HG03159 (cell line): Measurements from ENCODE around the gene CELF2.

Experiments
- ATAC-seq: cut with Tn5 transposase; IDR thresholded peaks from one replicate; pipeline ENCODE4 v1.9.1; 2021; ENCODE audit warnings: mild to moderate bottlenecking, moderate library complexity; ENCODE audit not compliant: unreplicated experiment

The CELF2 gene

GRCh38 chr10:11317936-11318670 lies 300.4 kb downstream of the CELF2 start:
- ATAC-seq: no peak

DNA sequence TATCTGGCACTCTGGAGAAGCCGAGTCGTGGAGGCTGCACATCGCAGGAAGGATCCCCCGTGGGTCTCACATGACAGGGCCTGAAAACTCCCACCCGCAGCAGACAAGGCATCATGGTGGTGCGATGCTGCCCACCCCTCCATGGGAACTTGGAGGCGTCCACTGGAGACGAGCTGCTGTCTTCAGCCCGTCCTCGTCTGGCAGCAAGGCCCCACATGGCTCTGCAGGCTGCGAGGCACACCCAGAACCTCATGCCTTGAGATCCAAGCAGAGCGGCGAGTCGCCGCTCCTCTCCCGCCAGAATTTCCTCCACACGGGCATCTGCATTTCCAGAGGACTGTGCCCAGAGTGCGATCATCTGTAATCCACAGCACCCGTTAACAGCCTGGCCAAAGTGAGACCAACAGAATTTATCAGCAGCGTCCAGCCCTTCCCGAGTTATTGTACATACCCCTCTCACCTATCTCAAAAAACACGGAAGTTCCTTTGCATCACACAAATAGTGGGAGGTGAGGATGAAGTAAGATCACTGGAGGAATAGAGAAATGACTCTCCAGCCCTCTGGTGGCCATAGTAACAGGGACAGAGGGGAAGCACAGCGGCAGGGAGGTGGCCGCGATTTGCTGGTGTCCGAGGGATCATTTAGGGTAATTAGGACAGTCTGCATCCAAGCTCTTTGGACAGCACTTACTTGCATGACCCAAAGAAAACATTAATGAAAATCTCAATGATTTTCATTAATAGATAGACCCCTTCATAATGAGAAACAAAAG lies 301.3 kb downstream of the CELF2 start:
- no peak for ATAC-seq

GRCh38 chr10:11319990-11320602 lies 302.4 kb downstream of the CELF2 start:
- no peak for ATAC-seq

GRCh38 chr10:11320809-11321520 lies 303.3 kb downstream of the CELF2 start:
- no peak for ATAC-seq

DNA sequence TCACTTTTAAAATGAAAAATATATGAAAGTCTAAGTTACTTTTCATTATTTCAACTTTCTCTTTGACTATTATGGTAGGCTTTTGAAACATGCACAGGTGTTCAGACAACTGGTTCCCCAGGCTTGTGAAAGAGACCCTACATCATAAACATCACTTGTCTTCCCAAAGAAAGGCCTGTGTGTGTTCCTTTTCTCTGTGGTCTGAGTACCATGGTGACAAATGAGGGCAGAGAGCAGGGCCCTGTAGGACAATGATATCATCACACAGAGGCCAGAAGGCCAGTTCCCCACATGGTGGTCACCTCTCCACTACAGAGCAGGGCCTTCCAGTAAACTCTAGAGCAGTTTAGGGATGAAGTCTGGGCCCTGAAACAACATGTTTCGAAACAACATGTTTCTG lies 305.0 kb downstream of the CELF2 start:
- ATAC-seq: no peak

DNA sequence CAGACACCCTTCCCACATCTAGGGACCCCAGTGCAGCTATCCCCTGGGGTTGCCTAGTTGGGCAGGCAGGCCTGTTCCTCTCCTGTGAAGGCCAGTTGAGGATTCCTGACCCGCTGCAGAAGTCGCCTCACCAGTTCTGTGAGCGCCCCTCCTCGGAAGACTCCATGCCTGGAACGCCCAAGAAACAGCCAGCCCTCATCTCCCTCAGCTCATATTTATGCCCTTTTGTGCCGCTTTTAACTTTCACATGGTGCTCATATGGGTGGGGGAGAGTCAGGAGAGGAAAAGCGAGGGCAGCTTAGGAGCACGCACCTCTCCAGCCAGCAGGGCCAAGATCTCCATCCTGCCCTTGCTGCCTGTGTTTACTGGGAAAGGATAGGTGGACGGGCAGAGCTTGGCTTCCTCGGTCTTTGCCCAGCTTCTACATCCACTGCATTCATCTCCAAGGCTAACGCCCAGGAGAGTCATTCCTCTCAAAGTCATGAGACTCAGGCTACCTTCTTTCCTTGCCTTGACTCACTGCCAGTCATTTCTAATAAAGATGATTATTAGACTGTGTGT lies 307.2 kb downstream of the CELF2 start:
- no peak for ATAC-seq

- no peak for ATAC-seq
These were observed 308.1 kb downstream of the CELF2 start for GRCh38 chr10:11325817-11326216.

DNA sequence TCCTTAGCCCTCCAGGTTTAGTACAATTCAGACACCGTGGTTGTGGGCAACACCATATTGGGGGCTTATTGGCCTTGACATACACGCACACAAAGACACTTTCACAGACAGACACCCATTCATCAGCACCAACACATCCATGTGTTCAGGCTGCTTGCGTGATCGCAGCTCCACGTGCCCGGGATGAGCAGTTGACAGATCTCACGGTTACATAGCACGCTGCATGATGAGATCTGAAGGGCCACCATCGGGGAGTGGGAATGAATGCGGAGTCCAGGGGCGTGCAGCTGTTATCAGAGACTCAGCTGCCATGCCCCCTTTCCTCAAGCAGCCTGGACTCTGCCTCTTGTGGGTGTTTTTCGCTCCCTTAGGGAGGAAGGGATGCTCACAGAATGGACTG lies 308.6 kb downstream of the CELF2 start:
- ATAC-seq: no peak

DNA sequence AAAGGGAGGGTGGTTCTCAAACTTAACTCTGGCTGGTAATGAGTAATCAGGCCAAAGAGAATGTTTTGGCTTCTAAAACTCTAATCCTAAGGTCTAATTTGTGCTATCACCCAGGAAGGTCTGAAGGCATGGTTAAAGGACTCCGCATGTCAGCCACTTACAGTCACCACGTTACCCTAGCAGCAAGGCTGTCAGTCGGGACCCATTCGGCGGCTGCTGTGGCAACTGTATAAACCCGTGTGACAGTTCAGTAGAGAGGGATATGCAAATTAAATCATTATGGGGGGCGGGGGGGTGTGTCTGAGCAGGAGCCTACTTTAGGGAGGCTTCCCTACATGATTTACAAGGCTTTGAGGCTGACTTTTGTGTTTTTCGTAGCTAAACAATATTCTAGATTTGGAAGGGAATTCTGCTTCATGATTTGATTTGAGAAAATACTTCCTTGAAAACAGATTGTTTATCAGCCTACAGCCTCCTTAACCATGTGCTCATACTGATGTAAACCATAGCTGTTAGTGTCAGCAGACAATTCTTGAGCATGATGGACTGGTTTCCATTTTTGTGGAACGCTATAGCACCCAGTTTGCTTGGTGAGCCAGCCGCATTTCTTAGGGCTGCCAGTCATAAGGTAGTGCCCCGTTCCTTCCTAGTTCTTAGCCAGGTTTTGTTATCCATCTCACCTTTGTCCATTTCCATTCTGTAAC lies 309.4 kb downstream of the CELF2 start:
- no peak for ATAC-seq

DNA sequence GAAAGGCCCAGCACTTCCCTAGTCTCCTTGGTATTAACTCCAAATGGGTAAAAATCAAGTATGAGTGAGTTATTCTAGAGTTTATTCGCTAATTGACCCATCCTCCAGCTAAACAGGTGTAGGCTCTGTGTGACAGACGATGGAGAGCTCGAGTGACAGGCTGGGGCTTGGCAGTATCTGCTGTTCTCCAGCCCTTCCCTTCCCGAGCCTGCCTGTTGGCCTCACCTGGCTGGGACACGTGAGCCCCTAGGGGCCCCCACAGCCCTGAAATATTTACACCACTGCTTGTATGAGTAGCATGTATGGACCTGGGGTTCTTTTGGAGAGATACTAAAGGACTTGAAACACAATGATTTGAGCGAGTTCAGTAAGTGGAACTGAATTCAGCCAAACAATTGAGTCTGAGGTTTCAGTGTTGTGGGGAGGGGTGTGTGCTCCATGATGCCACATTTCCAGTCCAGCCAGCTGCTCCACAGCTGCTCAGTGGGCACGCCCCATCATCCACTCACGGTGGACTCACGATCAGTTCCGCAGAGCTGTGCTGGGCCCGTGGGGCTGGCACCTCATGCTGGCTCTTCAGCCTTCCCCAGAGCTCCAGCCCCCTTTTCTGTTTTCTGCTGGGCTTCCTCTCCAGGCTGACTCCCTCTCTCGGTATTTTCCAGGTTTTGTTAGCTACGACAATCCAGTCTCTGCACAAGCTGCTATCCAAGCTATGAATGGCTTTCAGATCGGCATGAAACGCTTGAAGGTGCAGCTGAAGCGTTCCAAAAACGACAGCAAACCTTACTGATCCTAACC lies 310.8 kb downstream of the CELF2 start:
- no peak for ATAC-seq

DNA sequence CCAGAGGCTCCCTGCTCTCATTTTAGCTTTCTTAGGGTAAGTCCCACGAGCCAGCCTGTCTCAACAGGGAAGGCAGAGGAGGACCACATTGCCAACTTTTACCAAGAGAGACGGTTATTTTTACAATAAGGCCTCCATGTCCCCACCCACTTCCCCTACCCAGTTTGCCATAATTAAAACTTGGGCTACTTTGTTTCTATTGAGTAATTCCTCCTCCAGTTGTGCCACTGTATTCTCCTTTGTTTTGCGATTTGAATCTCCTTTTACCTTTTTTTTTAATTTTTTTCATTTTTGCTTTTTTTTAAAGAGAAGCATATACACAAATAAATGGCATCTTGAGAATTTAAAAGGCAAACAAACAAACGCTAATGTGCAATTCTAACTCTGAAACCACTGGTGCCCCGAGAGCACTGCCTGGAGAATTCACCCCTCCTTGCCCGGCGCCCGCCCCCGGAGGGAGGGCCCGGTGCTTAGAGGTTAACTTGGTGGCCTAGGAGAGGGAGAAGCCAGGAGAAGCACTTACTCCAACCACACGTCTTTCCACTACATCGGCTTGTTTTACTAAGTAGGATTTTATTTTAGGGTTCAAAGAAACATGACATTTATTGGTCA lies 311.5 kb downstream of the CELF2 start:
- ATAC-seq: no peak

DNA sequence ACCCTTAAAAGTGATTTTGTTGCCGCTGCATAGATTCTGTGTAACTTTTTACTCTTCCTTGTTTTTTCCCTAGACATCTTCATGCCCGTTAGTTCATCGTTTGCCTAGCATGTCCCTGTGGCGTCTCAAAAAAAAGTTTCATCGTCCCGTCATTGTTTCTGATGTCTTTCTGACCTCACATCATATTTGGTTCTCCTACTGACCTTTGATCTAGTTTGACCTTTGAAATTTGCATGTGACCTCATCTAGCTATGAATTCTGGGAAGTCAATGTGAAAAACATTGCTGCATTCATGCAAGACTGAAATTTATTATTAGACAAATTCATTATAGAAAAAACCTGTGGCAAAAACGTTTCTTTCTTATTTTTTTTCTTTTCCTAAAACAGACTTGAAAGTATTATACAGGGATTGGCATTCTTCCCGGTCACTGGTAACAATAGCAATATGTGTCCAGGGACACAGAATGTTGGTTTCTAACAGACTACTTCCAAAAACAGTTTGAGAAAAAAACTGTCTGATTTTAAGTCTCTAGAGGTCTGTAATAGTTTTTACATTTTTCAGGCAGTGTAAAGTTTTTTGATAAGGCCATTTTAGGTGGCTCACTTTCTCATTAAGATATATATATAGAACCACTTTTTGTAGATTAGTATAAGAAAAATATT lies 312.8 kb downstream of the CELF2 start:
- ATAC-seq: no peak

GRCh38 chr10:11331046-11331577 lies 313.4 kb downstream of the CELF2 start:
- ATAC-seq: no peak

GRCh38 chr10:11331726-11332125 lies 314.1 kb downstream of the CELF2 start:
- ATAC-seq: no peak

- ATAC-seq: no peak
These were observed 315.2 kb downstream of the CELF2 start for GRCh38 chr10:11332846-11333245.

DNA sequence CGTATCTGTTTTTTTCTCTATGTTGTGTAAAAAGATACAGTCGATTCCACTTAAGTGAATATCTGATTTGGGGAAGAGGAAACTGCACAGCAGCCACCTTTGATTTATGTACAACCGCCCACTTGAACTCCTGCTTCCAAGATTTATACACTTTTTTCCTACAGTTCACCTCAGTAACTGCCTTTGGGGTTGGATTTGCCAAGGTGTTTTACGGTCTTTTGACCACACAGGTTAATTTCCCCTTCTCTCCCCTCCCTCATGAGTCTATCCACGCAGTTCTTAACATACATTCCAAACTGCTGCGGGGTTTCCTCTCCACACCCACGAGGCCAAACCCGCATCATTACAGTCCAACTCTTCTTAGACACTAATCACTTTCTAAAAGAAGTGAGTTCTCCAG lies 316.8 kb downstream of the CELF2 start:
- ATAC-seq: no peak

GRCh38 chr10:11335167-11335652 lies 317.5 kb downstream of the CELF2 start:
- no peak for ATAC-seq

DNA sequence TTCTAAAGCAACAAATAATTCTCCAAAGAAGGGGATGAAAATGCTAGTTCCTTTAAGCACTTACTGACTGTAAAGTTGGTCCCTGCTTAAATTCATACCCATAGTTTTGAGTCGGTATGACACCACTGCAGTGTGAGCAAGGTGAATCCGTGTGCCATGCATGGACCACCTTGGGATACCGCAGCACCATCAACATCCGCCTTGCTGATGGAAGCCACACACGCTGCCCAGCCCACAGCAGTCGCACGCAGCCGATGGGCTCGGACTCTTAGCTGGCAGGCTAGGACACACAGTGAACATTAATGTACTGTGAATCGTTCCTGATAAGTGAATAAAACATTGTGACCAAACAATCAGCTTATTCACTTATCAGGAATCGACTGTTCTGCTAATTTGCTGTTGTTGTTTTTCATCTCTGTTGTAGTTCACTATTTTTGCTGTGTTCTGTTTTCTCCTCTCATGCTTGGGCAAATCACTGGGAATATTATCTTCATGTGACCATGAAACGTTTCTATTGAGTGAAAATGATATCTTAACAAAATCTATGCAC lies 318.3 kb downstream of the CELF2 start:
- no peak for ATAC-seq
